Osteocyte (in vitro differentiated cells): ENCODE results near the gene MESP2. TPM values are rescaled to one million over a fixed set of nuclear protein-coding genes. Genes with fewer than 3 reads are reported as not detected.
A peak's percentile ranks its signal among the peaks of the same experiment; 100 is the strongest.

Experiments
- DNase-seq: peaks from one replicate; pipeline ENCODE4 v3.0.0; 2021; ENCODE audit warnings: mixed read lengths; ENCODE audit not compliant: unreplicated experiment; ENCODE audit errors: extremely low spot score
- H3K27ac Mint-ChIP-seq: one replicate; pipeline ENCODE4 v1.8.0; 2021; ENCODE audit warnings: mild to moderate bottlenecking, mixed read lengths; ENCODE audit not compliant: unreplicated experiment
- H3K27me3 Mint-ChIP-seq: one replicate; pipeline ENCODE4 v1.8.0; 2021; ENCODE audit warnings: mixed read lengths; ENCODE audit not compliant: unreplicated experiment
- H3K36me3 Mint-ChIP-seq: one replicate; pipeline ENCODE4 v1.8.0; 2021; ENCODE audit warnings: mixed read lengths; ENCODE audit not compliant: unreplicated experiment
- H3K4me1 Mint-ChIP-seq: one replicate; pipeline ENCODE4 v1.8.0; 2021; ENCODE audit warnings: mixed read lengths; ENCODE audit not compliant: unreplicated experiment
- H3K4me3 Mint-ChIP-seq: one replicate; pipeline ENCODE4 v1.8.0; 2021; ENCODE audit warnings: mild to moderate bottlenecking, moderate library complexity, mixed read lengths; ENCODE audit not compliant: unreplicated experiment
- H3K9me3 Mint-ChIP-seq: one replicate; pipeline ENCODE4 v1.8.0; 2021; ENCODE audit warnings: mixed read lengths; ENCODE audit not compliant: unreplicated experiment
- total RNA-seq: library from RNA; stranded (reverse); gene quantifications from 2 replicates; pipeline ENCODE4 v1.2.1, GENCODE V29; 2021
- TF ChIP-seq, protein P1 (sequence below): fragments of 200-600 bp; sonication (generic); IDR thresholded peaks from 2 replicates; pipeline ENCODE4 v1.5.0; 2021; ENCODE audit warnings: antibody characterized with exemption, mild to moderate bottlenecking, moderate library complexity

Gene MESP2
- total RNA-seq, 1 donor from 2014 or later, result not detected

DNA sequence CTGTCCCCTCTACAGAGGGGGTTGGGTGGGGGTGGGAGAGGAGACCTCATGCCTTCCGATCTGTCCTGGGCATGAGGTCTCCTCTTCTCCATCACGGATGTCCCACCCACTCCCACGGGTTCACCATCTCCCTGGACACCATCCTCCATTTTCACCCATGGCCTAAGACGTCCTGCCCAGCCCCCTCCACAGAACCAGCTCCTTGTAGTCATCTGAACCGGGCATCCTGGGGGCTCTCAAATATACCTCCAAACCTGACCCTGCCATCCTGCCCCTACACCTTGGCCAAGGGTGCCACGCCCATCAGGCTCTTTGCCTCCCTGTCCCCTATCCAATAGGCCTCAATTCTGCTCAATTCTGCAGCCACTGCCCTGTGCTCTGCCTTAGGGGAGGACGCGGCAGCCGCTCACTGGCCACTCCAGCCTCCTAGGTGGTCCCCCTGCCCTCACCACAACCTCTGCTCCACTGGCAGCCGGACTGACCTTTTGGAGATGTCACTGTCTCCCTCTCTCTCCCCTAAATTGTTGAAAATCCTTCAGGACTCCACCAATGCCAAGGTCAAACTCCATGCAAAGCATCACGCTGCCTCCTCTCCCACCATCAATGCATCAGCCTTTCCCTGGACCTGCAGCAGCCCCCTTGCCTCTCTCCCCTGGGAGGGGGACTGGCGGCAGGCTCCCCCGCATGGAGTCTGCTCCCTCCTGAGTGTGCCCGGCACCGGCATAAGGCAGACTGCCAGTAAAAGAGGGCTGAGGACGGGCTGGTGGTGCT lies 47.9 kb downstream of the MESP2 start:
- Mint-ChIP-seq H3K27me3 (no peaks in the 10 kb centered on the region), H3K27ac (peak overlapping the region; percentile 84), H3K4me1 (peaks cover 74% of the 10 kb centered on the region), H3K4me3 (no peak overlapping the region), H3K9me3 (no peaks in the 10 kb centered on the region), H3K36me3 (no peaks in the 10 kb centered on the region)
- TF ChIP-seq, protein P1, sequence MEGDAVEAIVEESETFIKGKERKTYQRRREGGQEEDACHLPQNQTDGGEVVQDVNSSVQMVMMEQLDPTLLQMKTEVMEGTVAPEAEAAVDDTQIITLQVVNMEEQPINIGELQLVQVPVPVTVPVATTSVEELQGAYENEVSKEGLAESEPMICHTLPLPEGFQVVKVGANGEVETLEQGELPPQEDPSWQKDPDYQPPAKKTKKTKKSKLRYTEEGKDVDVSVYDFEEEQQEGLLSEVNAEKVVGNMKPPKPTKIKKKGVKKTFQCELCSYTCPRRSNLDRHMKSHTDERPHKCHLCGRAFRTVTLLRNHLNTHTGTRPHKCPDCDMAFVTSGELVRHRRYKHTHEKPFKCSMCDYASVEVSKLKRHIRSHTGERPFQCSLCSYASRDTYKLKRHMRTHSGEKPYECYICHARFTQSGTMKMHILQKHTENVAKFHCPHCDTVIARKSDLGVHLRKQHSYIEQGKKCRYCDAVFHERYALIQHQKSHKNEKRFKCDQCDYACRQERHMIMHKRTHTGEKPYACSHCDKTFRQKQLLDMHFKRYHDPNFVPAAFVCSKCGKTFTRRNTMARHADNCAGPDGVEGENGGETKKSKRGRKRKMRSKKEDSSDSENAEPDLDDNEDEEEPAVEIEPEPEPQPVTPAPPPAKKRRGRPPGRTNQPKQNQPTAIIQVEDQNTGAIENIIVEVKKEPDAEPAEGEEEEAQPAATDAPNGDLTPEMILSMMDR, result no peak
- DNase-seq, result no peak

DNA sequence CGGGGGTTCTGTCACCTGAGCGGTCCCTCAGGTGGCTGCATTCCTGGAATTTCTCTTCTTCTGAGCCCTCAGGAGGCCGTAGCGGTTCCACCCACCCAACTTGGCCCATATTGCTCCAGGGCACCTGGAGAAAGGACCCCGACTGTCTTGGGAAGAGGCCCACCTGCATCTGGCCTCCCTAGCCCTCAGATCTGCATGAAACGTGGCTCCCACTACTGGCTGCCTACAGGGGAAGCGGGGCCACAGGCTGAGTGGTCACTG lies 48.4 kb downstream of the MESP2 start:
- H3K27me3 Mint-ChIP-seq, result no peaks in the 10 kb centered on the region
- H3K9me3 Mint-ChIP-seq, result no peaks in the 10 kb centered on the region
- H3K36me3 Mint-ChIP-seq, result no peaks in the 10 kb centered on the region
- TF ChIP-seq, protein P1, result no peak
- H3K4me1 Mint-ChIP-seq, result peaks cover 79% of the 10 kb centered on the region
- H3K27ac Mint-ChIP-seq, result no peak overlapping the region
- DNase-seq, result no peak
- H3K4me3 Mint-ChIP-seq, result no peak overlapping the region

DNA sequence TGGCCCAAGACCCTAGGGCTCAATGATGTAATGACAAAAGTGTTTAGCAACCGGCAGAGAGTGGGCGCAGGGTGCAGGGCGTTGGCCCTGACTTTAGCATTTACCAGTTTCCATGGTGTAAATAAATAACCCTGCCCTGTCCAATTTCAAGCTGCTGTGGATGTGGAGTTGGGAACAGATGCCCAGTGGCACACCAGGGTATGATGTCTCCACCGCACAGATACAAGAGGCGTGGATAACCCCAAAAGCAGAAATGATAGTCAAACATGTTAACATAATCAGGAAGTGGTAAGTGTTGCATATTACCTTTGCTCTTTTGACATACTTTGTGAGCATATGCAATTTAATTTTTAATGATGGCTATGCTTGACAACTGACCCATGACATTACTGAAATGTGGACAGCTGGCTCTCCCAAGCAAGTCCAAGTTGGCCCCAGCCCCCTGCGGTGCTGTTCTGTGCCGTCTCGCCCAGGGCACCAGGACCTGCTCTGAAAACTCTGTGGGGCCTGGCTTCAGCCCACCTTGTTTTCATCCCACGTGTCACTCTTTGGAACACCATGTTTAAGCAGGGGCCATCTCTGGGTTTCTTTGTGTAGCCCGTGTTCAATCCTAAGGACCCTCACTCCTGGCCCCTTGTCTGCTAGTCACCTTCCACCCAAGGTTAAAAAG lies 49.3 kb downstream of the MESP2 start:
- Mint-ChIP-seq H3K27me3 (no peaks in the 10 kb centered on the region), H3K27ac (no peak overlapping the region), H3K36me3 (no peaks in the 10 kb centered on the region), H3K4me3 (no peak overlapping the region), H3K4me1 (peaks cover 83% of the 10 kb centered on the region), H3K9me3 (no peaks in the 10 kb centered on the region)
- DNase-seq, result no peak
- TF ChIP-seq, protein P1, result no peak

DNA sequence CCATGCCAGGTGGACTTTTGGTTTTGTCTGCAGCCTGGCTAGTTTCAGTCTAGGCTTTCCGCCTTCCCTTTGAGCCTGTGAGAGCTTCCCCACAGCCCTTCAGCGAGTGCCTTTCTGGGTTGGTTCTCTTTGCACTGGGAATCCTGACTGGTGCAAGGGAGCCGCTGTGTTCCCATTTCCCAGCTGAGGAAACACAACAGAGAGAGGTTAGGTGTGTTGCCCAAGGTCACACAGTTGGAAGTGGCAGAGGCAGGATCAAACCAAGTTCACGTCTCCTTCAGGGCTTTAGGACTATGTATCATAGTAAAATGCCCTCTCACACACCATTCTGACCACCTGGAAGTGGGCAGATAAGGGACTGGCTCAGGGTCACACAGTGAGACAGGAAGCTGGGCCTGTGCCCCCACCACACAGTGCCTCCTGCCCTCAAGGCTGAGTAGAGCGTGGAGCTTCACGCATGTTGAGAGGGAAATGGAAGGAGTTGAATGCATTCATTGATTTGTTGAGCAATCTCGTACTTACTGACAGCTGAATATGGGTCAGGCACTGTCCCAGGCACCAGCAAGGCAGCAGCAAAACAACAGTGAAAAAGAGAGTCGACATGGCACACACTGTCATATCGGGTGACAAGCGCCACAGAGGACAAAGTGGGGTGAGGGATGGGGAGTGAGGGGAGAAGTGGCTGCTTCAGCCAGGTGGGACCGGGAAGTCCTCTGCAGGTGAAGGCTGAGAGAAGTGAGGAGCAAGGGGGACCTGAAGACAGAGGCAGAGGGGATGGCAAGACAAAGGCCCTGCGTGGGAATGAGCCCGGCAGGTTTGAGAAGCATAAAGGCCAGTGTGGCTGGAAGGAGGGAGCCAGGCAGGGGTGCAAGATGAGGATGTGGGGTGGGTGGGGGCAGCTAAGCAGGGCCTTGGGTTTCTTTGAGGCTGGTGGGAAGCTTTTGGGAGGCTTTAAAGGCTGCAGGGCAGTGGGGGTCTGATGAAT lies 50.8 kb downstream of the MESP2 start:
- H3K27ac Mint-ChIP-seq, result peak overlapping the region; percentile 1
- H3K9me3 Mint-ChIP-seq, result no peaks in the 10 kb centered on the region
- DNase-seq, result no peak
- H3K4me1 Mint-ChIP-seq, result peaks cover 72% of the 10 kb centered on the region
- no peaks in the 10 kb centered on the region for H3K36me3 Mint-ChIP-seq
- H3K27me3 Mint-ChIP-seq, result no peaks in the 10 kb centered on the region
- TF ChIP-seq, protein P1, result no peak
- H3K4me3 Mint-ChIP-seq, result no peak overlapping the region
